ENCODE measurements around the gene MED8.
"Not testable (repeated sequence)": the region's sequence is repeated elsewhere in the genome, so short reads cannot be mapped to it uniquely, and the experiment has no call there.

MED8 gene

GRCh38 chr1:43419627-43420425, 30.2 kb upstream of the MED8 start:
- no peak overlapping the region for H3K4me3 ChIP-seq (ENCODE audit: severe bottlenecking)
- H3K4me1 ChIP-seq (ENCODE audit: insufficient read depth, poor library complexity, severe bottlenecking) = peaks cover 5% of the 10 kb centered on the region
- DNase-seq (ENCODE audit: low spot score) (no peak), ATAC-seq (ENCODE audit: low read depth) (no peak)
- H3K27ac ChIP-seq (ENCODE audit: poor library complexity, severe bottlenecking) = no peak overlapping the region
- TF ChIP-seq, protein P1, sequence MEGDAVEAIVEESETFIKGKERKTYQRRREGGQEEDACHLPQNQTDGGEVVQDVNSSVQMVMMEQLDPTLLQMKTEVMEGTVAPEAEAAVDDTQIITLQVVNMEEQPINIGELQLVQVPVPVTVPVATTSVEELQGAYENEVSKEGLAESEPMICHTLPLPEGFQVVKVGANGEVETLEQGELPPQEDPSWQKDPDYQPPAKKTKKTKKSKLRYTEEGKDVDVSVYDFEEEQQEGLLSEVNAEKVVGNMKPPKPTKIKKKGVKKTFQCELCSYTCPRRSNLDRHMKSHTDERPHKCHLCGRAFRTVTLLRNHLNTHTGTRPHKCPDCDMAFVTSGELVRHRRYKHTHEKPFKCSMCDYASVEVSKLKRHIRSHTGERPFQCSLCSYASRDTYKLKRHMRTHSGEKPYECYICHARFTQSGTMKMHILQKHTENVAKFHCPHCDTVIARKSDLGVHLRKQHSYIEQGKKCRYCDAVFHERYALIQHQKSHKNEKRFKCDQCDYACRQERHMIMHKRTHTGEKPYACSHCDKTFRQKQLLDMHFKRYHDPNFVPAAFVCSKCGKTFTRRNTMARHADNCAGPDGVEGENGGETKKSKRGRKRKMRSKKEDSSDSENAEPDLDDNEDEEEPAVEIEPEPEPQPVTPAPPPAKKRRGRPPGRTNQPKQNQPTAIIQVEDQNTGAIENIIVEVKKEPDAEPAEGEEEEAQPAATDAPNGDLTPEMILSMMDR (IDR thresholded peaks at IDR 0.05; ENCODE audit: poor library complexity, severe bottlenecking) = no peak
- no peaks in the 10 kb centered on the region for H3K9me3 ChIP-seq (ENCODE audit: severe bottlenecking)
- peaks cover 79% of the 10 kb centered on the region for H3K36me3 ChIP-seq (ENCODE audit: low read depth)
- H3K27me3 ChIP-seq (ENCODE audit: insufficient read depth, poor library complexity, severe bottlenecking) = no peaks in the 10 kb centered on the region

GRCh38 chr1:43418858-43419257, 29.3 kb upstream of the MED8 start:
- ATAC-seq (ENCODE audit: low read depth) = no peak
- no peak overlapping the region for H3K4me3 ChIP-seq (ENCODE audit: severe bottlenecking)
- H3K36me3 ChIP-seq (ENCODE audit: low read depth) = peaks cover 71% of the 10 kb centered on the region
- H3K9me3 ChIP-seq (ENCODE audit: severe bottlenecking) = no peaks in the 10 kb centered on the region
- H3K27ac ChIP-seq (ENCODE audit: poor library complexity, severe bottlenecking) = no peak overlapping the region
- TF ChIP-seq, protein P1 (IDR thresholded peaks at IDR 0.05; ENCODE audit: poor library complexity, severe bottlenecking) = no peak
- peaks cover 5% of the 10 kb centered on the region for H3K4me1 ChIP-seq (ENCODE audit: insufficient read depth, poor library complexity, severe bottlenecking)
- no peaks in the 10 kb centered on the region for H3K27me3 ChIP-seq (ENCODE audit: insufficient read depth, poor library complexity, severe bottlenecking)
- DNase-seq (ENCODE audit: low spot score) = no peak

- TF ChIP-seq, protein P1 (IDR thresholded peaks at IDR 0.05; ENCODE audit: poor library complexity, severe bottlenecking) = no peak
- Histone ChIP-seq H3K27ac (ENCODE audit: poor library complexity, severe bottlenecking) (no peak overlapping the region), H3K4me1 (ENCODE audit: insufficient read depth, poor library complexity, severe bottlenecking) (no peaks in the 10 kb centered on the region), H3K9me3 (ENCODE audit: severe bottlenecking) (no peaks in the 10 kb centered on the region), H3K4me3 (ENCODE audit: severe bottlenecking) (no peak overlapping the region), H3K27me3 (ENCODE audit: insufficient read depth, poor library complexity, severe bottlenecking) (no peaks in the 10 kb centered on the region), H3K36me3 (ENCODE audit: low read depth) (peaks cover 51% of the 10 kb centered on the region)
- DNase-seq (ENCODE audit: low spot score) (no peak), ATAC-seq (ENCODE audit: low read depth) (no peak)
Observed at GRCh38 chr1:43415901-43416300, 26.3 kb upstream of the MED8 start.

- peak; percentile 80 for ATAC-seq (ENCODE audit: low read depth)
- Histone ChIP-seq H3K9me3 (ENCODE audit: severe bottlenecking) (no peaks in the 10 kb centered on the region), H3K4me1 (ENCODE audit: insufficient read depth, poor library complexity, severe bottlenecking) (no peaks in the 10 kb centered on the region), H3K4me3 (ENCODE audit: severe bottlenecking) (no peak overlapping the region), H3K36me3 (ENCODE audit: low read depth) (peaks cover 43% of the 10 kb centered on the region), H3K27ac (ENCODE audit: poor library complexity, severe bottlenecking) (no peak overlapping the region), H3K27me3 (ENCODE audit: insufficient read depth, poor library complexity, severe bottlenecking) (no peaks in the 10 kb centered on the region)
- no peak for DNase-seq (ENCODE audit: low spot score)
- TF ChIP-seq, protein P1 (IDR thresholded peaks at IDR 0.05; ENCODE audit: poor library complexity, severe bottlenecking) = peak; percentile 53
Observed at GRCh38 chr1:43414634-43415223, 25.1 kb upstream of the MED8 start.

- H3K27ac ChIP-seq (ENCODE audit: poor library complexity, severe bottlenecking); H3K27me3 ChIP-seq (ENCODE audit: insufficient read depth, poor library complexity, severe bottlenecking); H3K4me1 ChIP-seq (ENCODE audit: insufficient read depth, poor library complexity, severe bottlenecking); DNase-seq (ENCODE audit: low spot score); H3K4me3 ChIP-seq (ENCODE audit: severe bottlenecking); H3K9me3 ChIP-seq (ENCODE audit: severe bottlenecking); ATAC-seq (ENCODE audit: low read depth): not testable (repeated sequence)
- H3K36me3 ChIP-seq (ENCODE audit: low read depth) = peaks cover 43% of the 10 kb centered on the region
Observed at GRCh38 chr1:43413426-43413825, 23.8 kb upstream of the MED8 start.
